H1 (cell line): ENCODE measurements around the gene UBQLNL. TPM values are rescaled to one million over a fixed set of nuclear protein-coding genes. Genes with fewer than 3 reads are reported as not detected.

Experiments
- CTCF ChIA-PET: fragments of 300-600 bp; sonication (Branson Sonifier 250); formaldehyde crosslinking; loops from one replicate; lab custom pipeline; 2021; ENCODE audit not compliant: partially characterized antibody; lab: Charles Lee
- POLR2A ChIA-PET: fragments of 300-600 bp; sonication (Branson Sonifier 250); formaldehyde crosslinking; loops from one replicate; lab custom pipeline; 2021; ENCODE audit warnings: inconsistent platforms; ENCODE audit not compliant: partially characterized antibody; lab: Charles Lee
- DNase-seq, 2 experiments: peaks; one replicate each; pipeline versions ENCODE4 v3.0.0 to v3.0.0-alpha.2; 2010 to 2022; ENCODE audit warnings: low spot score in 2 of 2, low read depth in 1 of 2, mixed read lengths in 1 of 2
- FAIRE-seq: peaks from 2 replicates; lab custom pipeline; 2011; peaks lifted over from hg19 to GRCh38; lab: Jason Lieb, UNC
- H2AFZ ChIP-seq: 2 replicates; pipeline ENCODE4 v1.8.1; 2012; ENCODE audit warnings: low read length, inconsistent platforms
- H2AK5ac ChIP-seq: 2 replicates; pipeline ENCODE4 v1.6.1; 2013; ENCODE audit warnings: low read depth, low read length
- H2BK120ac ChIP-seq: replicated peaks from 2 replicates; pipeline ENCODE3; 2013; ENCODE audit warnings: low read depth, low read length, inconsistent platforms
- H2BK12ac ChIP-seq: 2 replicates; pipeline ENCODE4 v1.6.1; 2013; ENCODE audit warnings: low read depth, low read length
- H2BK15ac ChIP-seq: 2 replicates; pipeline ENCODE4 v1.6.1; 2013; ENCODE audit warnings: low read length
- H2BK20ac ChIP-seq: 2 replicates; pipeline ENCODE4 v1.6.1; 2013; ENCODE audit warnings: low read length
- H2BK5ac ChIP-seq: 2 replicates; pipeline ENCODE4 v1.6.1; 2013; ENCODE audit warnings: low read depth, low read length
- H3K14ac ChIP-seq: 2 replicates; pipeline ENCODE4 v1.6.1; 2013; ENCODE audit warnings: inconsistent platforms; ENCODE audit not compliant: insufficient read length
- H3K18ac ChIP-seq: 2 replicates; pipeline ENCODE4 v1.6.1; 2013; ENCODE audit warnings: low read length; ENCODE audit errors: extremely low read depth
- H3K23ac ChIP-seq: 2 replicates; pipeline ENCODE4 v1.6.1; 2013; ENCODE audit warnings: inconsistent platforms; ENCODE audit not compliant: insufficient read length
- H3K23me2 ChIP-seq: 2 replicates; pipeline ENCODE4 v1.6.1; 2013; ENCODE audit warnings: low read depth, low read length
- H3K27ac ChIP-seq: 2 replicates; pipeline ENCODE4 v1.6.1; 2011; ENCODE audit warnings: low read depth, low read length, inconsistent platforms
- H3K27me3 ChIP-seq, 4 experiments: replicated peaks in 1 of 4; 1 replicate in 1 of 4; 2 replicates in 3 of 4; pipeline versions ENCODE4 v1.6.1 to v1.8.1; 2011 to 2013; ENCODE audit warnings: low read length in 3 of 4, mild to moderate bottlenecking in 3 of 4, inconsistent platforms in 2 of 4, mixed read lengths in 2 of 4, moderate library complexity in 1 of 4; ENCODE audit not compliant: control insufficient read depth in 3 of 4, insufficient read depth in 3 of 4; ENCODE audit errors: extremely low read depth in 1 of 4
- H3K36me3 ChIP-seq, 4 experiments: 2 replicates each; pipeline versions ENCODE4 v1.6.1 to v1.8.1; 2011 to 2013; ENCODE audit warnings: mild to moderate bottlenecking in 4 of 4, low read length in 3 of 4, moderate library complexity in 2 of 4, control low read depth in 1 of 4, inconsistent platforms in 1 of 4; ENCODE audit not compliant: insufficient read depth in 4 of 4, control insufficient read depth in 2 of 4
- H3K4ac ChIP-seq: replicated peaks from 2 replicates; pipeline ENCODE3; 2013; ENCODE audit warnings: low read length, low read depth, mixed read lengths, inconsistent platforms; ENCODE audit not compliant: insufficient read length
- H3K4me1 ChIP-seq, 4 experiments: replicated peaks in 1 of 4; 1 replicate in 1 of 4; 2 replicates in 3 of 4; pipeline versions ENCODE4 v1.6.1 to v1.8.1; 2011 to 2013; ENCODE audit warnings: low read length in 3 of 4, inconsistent platforms in 2 of 4, mixed read lengths in 1 of 4; ENCODE audit not compliant: insufficient read depth in 4 of 4, control insufficient read depth in 3 of 4
- H3K4me2 ChIP-seq, 2 experiments: 2 replicates each; pipeline versions ENCODE4 v1.6.1 to v1.8.1; 2011 to 2013; ENCODE audit warnings: low read depth in 2 of 2, low read length in 2 of 2, control low read depth in 1 of 2, inconsistent platforms in 1 of 2, mild to moderate bottlenecking in 1 of 2; ENCODE audit not compliant: insufficient read depth in 1 of 2
- H3K4me3 ChIP-seq, 4 experiments: fragments of 200-600, 300-600 bp in 1 of 4; sonication (generic), shearing (Covaris generic), sonication (Bioruptor Twin) in 1 of 4; 2 replicates each; pipeline versions ENCODE4 v1.5.1 to v1.8.1; 2011 to 2016; ENCODE audit warnings: low read length in 4 of 4, low read depth in 3 of 4, control low read depth in 2 of 4, inconsistent platforms in 2 of 4, mild to moderate bottlenecking in 2 of 4, mixed read lengths in 1 of 4, moderate library complexity in 1 of 4; ENCODE audit not compliant: insufficient read depth in 2 of 4; ENCODE audit errors: extremely low read depth in 1 of 4
- H3K56ac ChIP-seq: replicated peaks from 2 replicates; pipeline ENCODE3; 2013; ENCODE audit warnings: low read depth, mild to moderate bottlenecking, mixed read lengths, low read length, inconsistent platforms; ENCODE audit not compliant: insufficient read length
- H3K79me1 ChIP-seq: 2 replicates; pipeline ENCODE4 v1.6.1; 2013; ENCODE audit warnings: low read depth, low read length, control low read depth
- H3K79me2 ChIP-seq, 2 experiments: 2 replicates each; pipeline versions ENCODE4 v1.6.1 to v1.8.1; 2012 to 2013; ENCODE audit warnings: low read length in 2 of 2, mild to moderate bottlenecking in 2 of 2, inconsistent platforms in 1 of 2; ENCODE audit not compliant: insufficient read depth in 2 of 2, control insufficient read depth in 1 of 2
- H3K9ac ChIP-seq, 4 experiments: replicated peaks in 1 of 4; 1 replicate in 1 of 4; 2 replicates in 3 of 4; pipeline versions ENCODE4 v1.6.1 to v1.8.1; 2011 to 2013; ENCODE audit warnings: low read depth in 3 of 4, low read length in 3 of 4, control low read depth in 2 of 4, mild to moderate bottlenecking in 2 of 4, moderate library complexity in 2 of 4, inconsistent platforms in 1 of 4; ENCODE audit errors: extremely low read depth in 1 of 4
- H3K9me3 ChIP-seq, 2 experiments: 2 replicates each; pipeline versions ENCODE4 v1.6.1 to v1.8.1; 2012 to 2013; ENCODE audit warnings: mild to moderate bottlenecking in 2 of 2, moderate library complexity in 2 of 2, control low read depth in 1 of 2, inconsistent platforms in 1 of 2, low read depth in 1 of 2, low read length in 1 of 2, mixed read lengths in 1 of 2; ENCODE audit not compliant: insufficient read depth in 2 of 2
- H4K20me1 ChIP-seq, 2 experiments: replicated peaks in 1 of 2; 2 replicates each; pipeline versions ENCODE3 to v1.8.1; 2011 to 2013; ENCODE audit warnings: inconsistent platforms in 2 of 2, low read length in 2 of 2, mild to moderate bottlenecking in 1 of 2; ENCODE audit not compliant: insufficient read depth in 2 of 2, control insufficient read depth in 1 of 2
- H4K5ac ChIP-seq: 2 replicates; pipeline ENCODE4 v1.6.1; 2013; ENCODE audit warnings: low read length, low read depth, mixed read lengths, inconsistent platforms; ENCODE audit not compliant: insufficient read length
- H4K8ac ChIP-seq: 2 replicates; pipeline ENCODE4 v1.8.0; 2013; ENCODE audit warnings: mild to moderate bottlenecking, moderate library complexity, low read length, inconsistent platforms; ENCODE audit not compliant: insufficient read depth; ENCODE audit errors: extremely low read depth
- H4K91ac ChIP-seq: replicated peaks from 2 replicates; pipeline ENCODE3; 2013; ENCODE audit warnings: low read length, mixed read lengths, inconsistent platforms; ENCODE audit not compliant: insufficient read length
- ASH2L ChIP-seq: fragments of 200-600, 300-600 bp; sonication (generic); IDR thresholded peaks from one replicate; pipeline ENCODE4 v1.7.1; 2017; ENCODE audit warnings: low read length
- CEBPB ChIP-seq: IDR thresholded peaks from 2 replicates; pipeline ENCODE4 v1.6.1; 2012; ENCODE audit warnings: low read depth, low read length
- CHD2 ChIP-seq: IDR thresholded peaks from 2 replicates; pipeline ENCODE4 v1.6.1; 2012; ENCODE audit warnings: low read length, improper control_type of control experiment
- CTBP2 ChIP-seq: IDR thresholded peaks from 2 replicates; pipeline ENCODE4 v1.7.0; 2011; ENCODE audit warnings: borderline replicate concordance, mild to moderate bottlenecking, moderate library complexity, mixed read lengths, low read length; ENCODE audit not compliant: insufficient read depth, insufficient read length
- FOSL1 ChIP-seq: IDR thresholded peaks from 2 replicates; pipeline ENCODE4 v1.6.1; 2011; ENCODE audit warnings: mild to moderate bottlenecking, low read depth, low read length, moderate library complexity; ENCODE audit not compliant: insufficient read depth
- HDAC6 ChIP-seq: IDR thresholded peaks from one replicate; pipeline ENCODE4 v1.7.1; 2012; ENCODE audit warnings: low read depth, mild to moderate bottlenecking, inconsistent platforms, low read length, moderate library complexity
- KDM4A ChIP-seq: IDR thresholded peaks from one replicate; pipeline ENCODE4 v1.7.1; 2012; ENCODE audit warnings: low read depth, mild to moderate bottlenecking, moderate library complexity, low read length, inconsistent platforms; ENCODE audit not compliant: severe bottlenecking
- KDM5A ChIP-seq: fragments of 200-600 bp; IDR thresholded peaks from 2 replicates; pipeline ENCODE4 v1.7.1; 2012; ENCODE audit warnings: mild to moderate bottlenecking, low read length, inconsistent platforms, mixed read lengths
- PHF8 ChIP-seq: fragments of 200-600 bp; sonication (generic); conservative IDR thresholded peaks from 2 replicates; pipeline ENCODE4 v1.7.1; 2012; ENCODE audit warnings: low read depth, mild to moderate bottlenecking, inconsistent platforms, low read length, moderate library complexity
- RNF2 ChIP-seq: fragments of 200-900, 300-1000 bp; sonication (generic); IDR thresholded peaks from 2 replicates; pipeline ENCODE4 v1.7.1; 2016; ENCODE audit warnings: borderline replicate concordance, low read depth, mild to moderate bottlenecking, antibody characterized with exemption, low read length; ENCODE audit not compliant: poor library complexity, severe bottlenecking; ENCODE audit errors: missing control alignments
- SIRT6 ChIP-seq: IDR thresholded peaks from one replicate; pipeline ENCODE4 v1.7.1; 2012; ENCODE audit warnings: low read length, inconsistent platforms
- TAF1 ChIP-seq: IDR thresholded peaks from 2 replicates; pipeline ENCODE4 v1.6.1; 2011; ENCODE audit warnings: mild to moderate bottlenecking, low read depth, low read length
- TAF7 ChIP-seq: optimal IDR thresholded peaks from 2 replicates; pipeline ENCODE3; 2011; ENCODE audit warnings: low read depth, mild to moderate bottlenecking, inconsistent platforms, low read length, moderate library complexity, borderline replicate concordance
- WGBS, 2 experiments: shearing (Covaris generic) in 1 of 2; methylation state at CpG; one replicate each; pipeline versions ENCODE4 v1.1.6 to v1.1.7; 2013 to 2015; ENCODE audit warnings: low lambda C conversion rate in 2 of 2, mixed read lengths in 2 of 2, inconsistent platforms in 1 of 2, low coverage in 1 of 2, missing lambda C conversion rate in 1 of 2; ENCODE audit not compliant: insufficient replicate concordance in 2 of 2, insufficient coverage in 1 of 2, insufficient read length in 1 of 2; ENCODE audit errors: extremely low coverage in 1 of 2, missing lambda C conversion rate in 1 of 2; 5-methylcytosine and 5-hydroxymethylcytosine counted together
- polyA plus RNA-seq, 7 experiments: library from polyadenylated mRNA; depleted of rRNA in 3 of 7; stranded (reverse) in 5 of 7; unstranded in 2 of 7; fragments of >200 nt in 5 of 7; fragments of 200-250 nt in 2 of 7; gene quantifications; 1 replicate in 5 of 7; 2 replicates in 1 of 7; 4 replicates in 1 of 7; pipeline versions ENCODE4 v1.2.1 to v1.2.3, GENCODE V29; 2011 to 2013; ENCODE audit warnings: missing spikeins in 2 of 7, mixed read lengths in 2 of 7
- total RNA-seq: library from RNA; stranded (reverse); fragmentation: NEBNext Ultra II Directional; extraction: Animal tissue kit (Norgen Biotek cat#: 25700); gene quantifications from 2 replicates; pipeline ENCODE4 v1.2.1, GENCODE V29; 2021
- TF ChIP-seq, protein P1 (sequence below): IDR thresholded peaks from 2 replicates; pipeline ENCODE4 v1.6.1; 2011; ENCODE audit warnings: low read depth, mild to moderate bottlenecking, low read length; ENCODE audit not compliant: insufficient read depth

Gene UBQLNL
- total and polyA plus RNA-seq, 2 of the 8 experiments (the other 6 are each of a cell fraction or from before 2014, with no cell fraction given): 0.35 TPM; not detected in 1

DNA sequence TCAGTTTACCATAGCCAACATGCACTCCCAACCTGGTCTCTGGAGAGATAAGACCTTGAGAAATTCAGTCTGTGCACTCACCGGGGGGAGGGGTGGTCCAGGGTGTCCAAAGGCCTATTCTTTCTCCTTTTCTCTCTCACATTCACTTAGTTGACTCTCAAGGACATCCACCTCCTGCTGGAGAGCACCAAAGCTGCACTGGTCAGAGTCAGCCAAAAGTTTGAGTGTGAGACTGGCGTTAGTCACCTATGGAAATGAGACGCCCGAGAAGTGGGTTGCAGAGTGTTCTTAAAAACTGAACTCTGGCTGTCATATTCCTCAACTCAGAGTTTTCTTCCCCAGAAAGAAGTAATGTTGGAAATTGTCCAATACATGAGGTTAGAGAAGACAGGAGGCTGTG is 5.0 kb upstream of the UBQLNL start:
- Histone ChIP-seq H2BK5ac (no peak overlapping the region), H2AFZ (no peak overlapping the region), H3K79me2 (no peaks in the 10 kb centered on the region), H2BK15ac (no peak overlapping the region), H4K20me1 (no peaks in the 10 kb centered on the region), H2BK20ac (no peak overlapping the region), H3K4me3 (no peak overlapping the region), H3K23ac (no peak overlapping the region), H3K27ac (no peak overlapping the region), H3K18ac (no peak overlapping the region), H3K23me2 (no peaks in the 10 kb centered on the region), H4K5ac (no peak overlapping the region), H4K91ac (no peak overlapping the region), H3K36me3 (no peaks in the 10 kb centered on the region), H2AK5ac (no peak overlapping the region), H3K9me3 (no peaks in the 10 kb centered on the region), H3K9ac (no peak overlapping the region), H2BK120ac (no peak overlapping the region), H3K79me1 (no peaks in the 10 kb centered on the region), H3K4me2 (no peak overlapping the region), H3K14ac (no peak overlapping the region), H3K27me3 (no peaks in the 10 kb centered on the region; a peak in 1 of 7 replicates), H2BK12ac (no peak overlapping the region), H3K4me1 (peaks cover 0 to 3% (median 0%) of the 10 kb centered on the region in 4 experiments; a peak in 1 of 7 replicates), H3K56ac (no peak overlapping the region), H3K4ac (no peak overlapping the region), H4K8ac (no peak overlapping the region)
- CTCF ChIA-PET: interaction anchor here (0.6 to 1.1 kb wide), 2 partner anchors 14 to 225 kb away, joined by 3 read pairs; no protein-coding TSS in a partner anchor
- POLR2A ChIA-PET: no interaction called here
- no peak for FAIRE-seq
- 98% methylated on average over 4 of the region's 4 CpGs; no CpG with 5 or more reads in 1 of the 2 experiments for WGBS, 2 experiments
- DNase-seq: no peak
- TF ChIP-seq CHD2 (no peak), RNF2 (no peak), KDM5A (no peak), SIRT6 (no peak), KDM4A (no peak), PHF8 (no peak), CEBPB (no peak), TAF1 (no peak), CTBP2 (no peak), TAF7 (no peak), HDAC6 (no peak), FOSL1 (no peak), ASH2L (no peak)
- TF ChIP-seq, protein P1, sequence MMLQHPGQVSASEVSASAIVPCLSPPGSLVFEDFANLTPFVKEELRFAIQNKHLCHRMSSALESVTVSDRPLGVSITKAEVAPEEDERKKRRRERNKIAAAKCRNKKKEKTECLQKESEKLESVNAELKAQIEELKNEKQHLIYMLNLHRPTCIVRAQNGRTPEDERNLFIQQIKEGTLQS: no peak
